Liver (tissue), 9 donors: ENCODE data around the gene FALEC. TPM values are rescaled to one million over a fixed set of nuclear protein-coding genes. Genes with fewer than 3 reads are reported as not detected.

Source experiments
- DNase-seq: peaks from one replicate; pipeline ENCODE4 v3.0.0-alpha.2; 2017; ENCODE audit warnings: low spot score
- H3K27ac ChIP-seq, 2 donors: one replicate each; pipeline ENCODE4 v1.7.0; 2013; ENCODE audit warnings: inconsistent platforms in 2 of 2, low read length in 2 of 2, control low read depth in 1 of 2, low read depth in 1 of 2, mild to moderate bottlenecking in 1 of 2
- H3K27me3 ChIP-seq, 4 donors: one replicate each; pipeline versions ENCODE4 v1.6.1 to v1.7.0; 2013; ENCODE audit warnings: low read length in 3 of 4, inconsistent platforms in 1 of 4, mild to moderate bottlenecking in 1 of 4, moderate library complexity in 1 of 4; ENCODE audit not compliant: control insufficient read depth in 4 of 4, insufficient read depth in 4 of 4
- H3K36me3 ChIP-seq, 4 donors: one replicate each; pipeline versions ENCODE4 v1.6.1 to v1.7.0; 2013; ENCODE audit warnings: low read length in 3 of 4, mild to moderate bottlenecking in 3 of 4, low read depth in 1 of 4, moderate library complexity in 1 of 4; ENCODE audit not compliant: control insufficient read depth in 4 of 4, insufficient read depth in 3 of 4
- H3K4me1 ChIP-seq, 4 donors: one replicate each; pipeline versions ENCODE4 v1.6.1 to v1.7.0; 2013; ENCODE audit warnings: low read length in 3 of 4, mild to moderate bottlenecking in 3 of 4, moderate library complexity in 1 of 4; ENCODE audit not compliant: control insufficient read depth in 4 of 4, insufficient read depth in 4 of 4
- H3K4me3 ChIP-seq, 3 donors: one replicate each; pipeline versions ENCODE4 v1.6.1 to v1.7.0; 2013; ENCODE audit warnings: low read length in 3 of 3, control low read depth in 1 of 3, low read depth in 1 of 3, mild to moderate bottlenecking in 1 of 3
- H3K9ac ChIP-seq, 2 donors: one replicate each; pipeline ENCODE4 v1.7.0; 2013; ENCODE audit warnings: low read length in 2 of 2, mild to moderate bottlenecking in 2 of 2, moderate library complexity in 2 of 2, control low read depth in 1 of 2, low read depth in 1 of 2
- H3K9me3 ChIP-seq, 4 donors: one replicate each; pipeline versions ENCODE4 v1.6.1 to v1.7.0; 2013; ENCODE audit warnings: low read length in 3 of 4; ENCODE audit not compliant: control insufficient read depth in 4 of 4
- ATF3 ChIP-seq: IDR thresholded peaks from 2 replicates; pipeline ENCODE4 v1.6.1; 2016; ENCODE audit warnings: antibody characterized with exemption
- CTCF ChIP-seq: fragments of 150-350 bp; IDR thresholded peaks from 2 replicates; pipeline ENCODE4 v1.5.1; 2017; ENCODE audit warnings: improper control_type of control experiment, low read depth, low read length; ENCODE audit not compliant: missing input control
- EGR1 ChIP-seq, 2 donors: IDR thresholded peaks; 2 replicates each; pipeline ENCODE4 v1.6.1; 2016 to 2018; ENCODE audit warnings: antibody characterized with exemption in 2 of 2, low read depth in 2 of 2
- FOXA1 ChIP-seq: IDR thresholded peaks from 2 replicates; pipeline ENCODE4 v1.6.1; 2016; ENCODE audit warnings: antibody characterized with exemption
- FOXA2 ChIP-seq: IDR thresholded peaks from 2 replicates; pipeline ENCODE4 v1.6.1; 2016; ENCODE audit warnings: antibody characterized with exemption
- GABPA ChIP-seq, 2 donors: IDR thresholded peaks in 1 of 2; conservative IDR thresholded peaks in 1 of 2; 2 replicates each; pipeline ENCODE4 v1.6.1; 2016; ENCODE audit warnings: antibody characterized with exemption in 2 of 2, mild to moderate bottlenecking in 1 of 2, moderate library complexity in 1 of 2
- NR2F2 ChIP-seq: IDR thresholded peaks from 2 replicates; pipeline ENCODE4 v1.6.1; 2016; ENCODE audit warnings: antibody characterized with exemption
- RAD21 ChIP-seq, 2 donors: IDR thresholded peaks; 2 replicates each; pipeline ENCODE4 v1.6.1; 2016; ENCODE audit warnings: antibody characterized with exemption in 2 of 2, mild to moderate bottlenecking in 2 of 2
- RXRA ChIP-seq, 2 donors: IDR thresholded peaks; 2 replicates each; pipeline ENCODE4 v1.6.1; 2017 to 2018; ENCODE audit warnings: antibody characterized with exemption in 2 of 2, mild to moderate bottlenecking in 1 of 2
- TAF1 ChIP-seq: conservative IDR thresholded peaks from 2 replicates; pipeline ENCODE4 v1.6.1; 2016; ENCODE audit warnings: antibody characterized with exemption, mild to moderate bottlenecking
- YY1 ChIP-seq: IDR thresholded peaks from 2 replicates; pipeline ENCODE4 v1.6.1; 2016; ENCODE audit warnings: antibody characterized with exemption, mild to moderate bottlenecking
- ZBTB33 ChIP-seq: IDR thresholded peaks from 2 replicates; pipeline ENCODE4 v1.6.1; 2016; ENCODE audit warnings: antibody characterized with exemption
- WGBS: extraction: QIAGEN DNeasy Blood & Tissue Kit; methylation state at CpG from one replicate; pipeline ENCODE4 v1.1.7; 2013; 5-methylcytosine and 5-hydroxymethylcytosine counted together
- polyA plus RNA-seq, 2 donors: library from polyadenylated mRNA; stranded (reverse) in 1 of 2; unstranded in 1 of 2; fragments of 200-250 nt in 1 of 2; fragments of >200 nt in 1 of 2; fragmentation: Nextera tagmentation in 1 of 2; extraction: Ambion mirVana in 1 of 2; gene quantifications; one replicate each; pipeline versions ENCODE4 v1.2.1 to v1.2.3, GENCODE V29; 2013 to 2015
- total RNA-seq, 2 donors: library from RNA; depleted of rRNA; stranded (reverse); fragments of >200 nt; gene quantifications; one replicate each; pipeline ENCODE4 v1.2.3, GENCODE V29; 2014
- donor health status: healthy.
- donor health status: healthy.
- donor health status: healthy.
- donor health status: healthy.
- donor health status: healthy.

Gene FALEC
- total and polyA plus RNA-seq, 4 donors = not detected

GRCh38 chr1:150560011-150560438 is 44.5 kb downstream of the FALEC start:
- no peak for TF ChIP-seq FOXA1
- TF ChIP-seq EGR1 (IDR thresholded peaks at IDR 0.05; ENCODE audit: low read depth in 2 of 2) = no peak
- peak; percentile 94 for TF ChIP-seq CTCF
- no peak for TF ChIP-seq GABPA (IDR thresholded peaks at IDR 0.05 in 1 of 2, conservative IDR thresholded peaks at IDR 0.05 in 1 of 2)
- no peak for TF ChIP-seq TAF1
- TF ChIP-seq RAD21 (IDR thresholded peaks at IDR 0.05) = peak; percentile 74 to 86
- no peak for TF ChIP-seq YY1
- TF ChIP-seq RXRA (IDR thresholded peaks at IDR 0.05) = peak in 1 of 2 donors; percentile 36
- DNase-seq = peak; percentile 85
- Histone ChIP-seq H3K9me3 (no peaks in the 10 kb centered on the region), H3K9ac (no peak overlapping the region), H3K4me3 (no peak overlapping the region), H3K36me3 (peaks cover 0 to 11% (median 4%) of the 10 kb centered on the region in 4 donors), H3K27me3 (no peaks in the 10 kb centered on the region), H3K27ac (peak overlapping the region; percentile 93 to 100), H3K4me1 (peaks cover 11 to 47% (median 40%) of the 10 kb centered on the region in 4 donors)
- WGBS = 7% methylated on average over 9 of the region's 9 CpGs

- Histone ChIP-seq H3K4me3 (peak overlapping the region; percentile 36 to 81 (median 67)), H3K36me3 (peaks cover 0 to 7% (median 2%) of the 10 kb centered on the region in 4 donors), H3K9me3 (no peaks in the 10 kb centered on the region), H3K27me3 (no peaks in the 10 kb centered on the region), H3K27ac (peak overlapping the region; percentile 93 to 100), H3K4me1 (peaks cover 12 to 53% (median 42%) of the 10 kb centered on the region in 4 donors), H3K9ac (peak overlapping the region; percentile 82 to 92)
- WGBS = 15% methylated on average over 17 of the region's 17 CpGs
- DNase-seq = peak; percentile 91
- TF ChIP-seq RAD21 (IDR thresholded peaks at IDR 0.05) = peak; percentile 85 to 91
- no peak for TF ChIP-seq ATF3
- no peak for TF ChIP-seq TAF1
- peak; percentile 89 for TF ChIP-seq CTCF
- TF ChIP-seq RXRA (IDR thresholded peaks at IDR 0.05) = peak in 1 of 2 donors; percentile 49
Observed at GRCh38 chr1:150560576-150561253, 45.2 kb downstream of the FALEC start.

GRCh38 chr1:150561254-150561973 is 45.9 kb downstream of the FALEC start:
- H3K9me3 ChIP-seq = no peaks in the 10 kb centered on the region
- no peaks in the 10 kb centered on the region for H3K27me3 ChIP-seq
- peak overlapping the region; percentile 82 to 92 for H3K9ac ChIP-seq
- peak overlapping the region; percentile 93 to 100 for H3K27ac ChIP-seq
- peaks cover 0 to under 1% (median 0%) of the 10 kb centered on the region in 4 donors for H3K36me3 ChIP-seq
- DNase-seq = peak; percentile 85
- under 1% methylated on average over 32 of the region's 32 CpGs for WGBS
- peaks cover 12 to 58% (median 43%) of the 10 kb centered on the region in 4 donors for H3K4me1 ChIP-seq
- peak overlapping the region; percentile 36 to 81 (median 67) for H3K4me3 ChIP-seq
- TF ChIP-seq RAD21 (IDR thresholded peaks at IDR 0.05) (peak; percentile 64 to 65), YY1 (peak; percentile 56), CTCF (no peak), NR2F2 (peak; percentile 82), FOXA1 (peak; percentile 15), FOXA2 (no peak), ZBTB33 (no peak), RXRA (IDR thresholded peaks at IDR 0.05) (peak; percentile 46 to 57)
